Retinal pigment epithelial cell (primary cell): ENCODE data around the gene CAPG.

Experiments used
- DNase-seq: peaks from one replicate; pipeline ENCODE4 v3.0.0-alpha.2; 2010; ENCODE audit warnings: low read depth
- H3K4me3 ChIP-seq: 2 replicates; pipeline ENCODE4 v1.5.1; 2011; ENCODE audit warnings: mild to moderate bottlenecking, low read length, control low read depth, moderate library complexity
- CTCF ChIP-seq: conservative IDR thresholded peaks from 2 replicates; pipeline ENCODE4 v1.5.1; 2011; ENCODE audit warnings: low read depth, low read length, control low read depth, inconsistent platforms

Gene CAPG

DNA sequence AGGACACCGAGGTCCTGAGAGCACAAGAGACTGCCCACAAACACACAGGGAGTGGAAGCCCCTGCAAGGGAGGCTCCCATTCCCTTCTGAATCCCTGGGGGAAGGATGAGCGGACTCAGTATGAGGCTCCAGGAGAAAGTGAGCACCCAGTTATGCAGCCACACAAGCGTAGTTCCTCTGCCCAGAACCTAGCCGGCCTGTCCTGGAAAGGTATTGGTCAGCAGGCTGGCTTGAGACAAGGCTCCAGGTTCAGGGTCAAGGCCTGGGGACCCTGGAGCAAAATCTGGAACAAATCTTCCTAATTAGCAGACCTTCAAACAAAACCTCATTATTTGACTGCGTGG, 1.2 kb upstream of the CAPG start:
- no peak for TF ChIP-seq CTCF

DNA sequence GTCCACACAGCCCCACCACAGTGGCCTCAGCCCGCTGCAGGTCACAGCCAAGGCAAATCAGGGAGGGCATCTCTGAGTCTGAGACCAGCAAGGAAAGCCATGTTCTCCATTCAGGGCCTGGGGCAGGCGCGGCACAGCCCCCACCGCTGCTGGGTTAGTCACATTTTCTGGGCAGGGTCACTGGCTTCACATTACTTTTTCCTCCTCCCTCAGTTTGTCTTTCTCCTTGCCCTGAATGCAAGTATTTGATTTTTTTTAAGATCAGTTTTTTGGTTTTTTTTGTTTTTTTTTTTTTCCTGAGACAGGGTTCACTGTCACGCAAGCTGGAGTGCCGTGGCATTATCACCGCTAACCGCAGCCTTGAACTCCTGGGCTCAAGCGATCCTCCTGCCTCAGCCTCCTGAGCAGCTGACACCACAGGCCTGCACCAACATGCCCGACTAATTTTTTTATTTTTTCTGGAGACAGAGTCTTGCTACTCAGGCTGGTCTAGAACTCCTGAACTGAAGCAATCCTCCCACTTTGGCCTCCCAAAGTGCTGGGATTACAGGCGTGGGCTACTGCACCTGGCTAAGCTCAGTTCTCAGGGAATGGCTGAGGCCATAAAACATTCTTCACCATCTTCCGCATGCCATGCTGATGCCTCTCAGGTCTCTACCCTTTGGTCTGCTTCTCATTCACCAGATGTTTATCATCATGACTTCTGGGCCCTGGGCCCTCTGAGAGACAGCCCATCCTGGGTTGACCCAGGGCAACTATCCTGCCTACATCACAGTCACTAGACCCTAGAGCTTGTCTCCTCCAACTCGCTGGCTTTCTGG, 628 bp upstream of the CAPG start:
- no peak overlapping the region for H3K4me3 ChIP-seq
- no peak for TF ChIP-seq CTCF
- no peak for DNase-seq

More for the DNA sequence above, 1.2 kb upstream of the CAPG start:
- no peak overlapping the region for H3K4me3 ChIP-seq
- DNase-seq: no peak

- no peak for TF ChIP-seq CTCF
- H3K4me3 ChIP-seq: peak overlapping the region; percentile 18
- DNase-seq: peak; percentile 55
Observed at GRCh38 chr2:85405201-85406059, 4.7 kb downstream of the CAPG start.

GRCh38 chr2:85401844-85402243, 8.3 kb downstream of the CAPG start:
- H3K4me3 ChIP-seq: no peak overlapping the region
- DNase-seq: no peak
- no peak for TF ChIP-seq CTCF

- no peak for DNase-seq
- no peak for TF ChIP-seq CTCF
Observed at GRCh38 chr2:85401464-85401805, 8.7 kb downstream of the CAPG start.

GRCh38 chr2:85400541-85401463, 9.4 kb downstream of the CAPG start:
- TF ChIP-seq CTCF: no peak
- no peak overlapping the region for H3K4me3 ChIP-seq

More at GRCh38 chr2:85401464-85401805, 8.7 kb downstream of the CAPG start:
- no peak overlapping the region for H3K4me3 ChIP-seq

More at GRCh38 chr2:85400541-85401463, 9.4 kb downstream of the CAPG start:
- DNase-seq: no peak
